ENCODE data around the gene TAS2R40.
A peak's percentile ranks its signal among the peaks of the same experiment; 100 is the strongest.
"Not testable (repeated sequence)": the region's sequence is repeated elsewhere in the genome, so short reads cannot be mapped to it uniquely, and the experiment has no call there.

Gene TAS2R40

GRCh38 chr7:143203386-143203785 is 18.5 kb upstream of the TAS2R40 start:
- Histone ChIP-seq H3K4me1 (ENCODE audit: control insufficient read depth, insufficient read depth, low read length) (no peaks in the 10 kb centered on the region), H3K36me3 (ENCODE audit: control insufficient read depth, insufficient read depth, low read length, severe bottlenecking) (no peaks in the 10 kb centered on the region), H3K27me3 (replicated peaks; ENCODE audit: control insufficient read depth, insufficient read depth, low read length) (peaks cover 10% of the 10 kb centered on the region), H3K9ac (ENCODE audit: low read length) (no peak overlapping the region), H3K9me3 (ENCODE audit: control insufficient read depth, low read length) (peaks cover 6% of the 10 kb centered on the region), H3K4me3 (ENCODE audit: low read length) (no peak overlapping the region)
- DNase-seq (ENCODE audit: low read depth) = no peak

- DNase-seq (ENCODE audit: low read depth) = no peak
- H3K27me3 ChIP-seq (replicated peaks; ENCODE audit: control insufficient read depth, insufficient read depth, low read length) = peaks cover 15% of the 10 kb centered on the region
- no peaks in the 10 kb centered on the region for H3K4me1 ChIP-seq (ENCODE audit: control insufficient read depth, insufficient read depth, low read length)
- no peaks in the 10 kb centered on the region for H3K36me3 ChIP-seq (ENCODE audit: control insufficient read depth, insufficient read depth, low read length, severe bottlenecking)
- H3K4me3 ChIP-seq (ENCODE audit: low read length) = no peak overlapping the region
- H3K9me3 ChIP-seq (ENCODE audit: control insufficient read depth, low read length) = no peaks in the 10 kb centered on the region
- no peak overlapping the region for H3K9ac ChIP-seq (ENCODE audit: low read length)
Observed at GRCh38 chr7:143205560-143206293, 16.1 kb upstream of the TAS2R40 start.

- H3K36me3 ChIP-seq (ENCODE audit: control insufficient read depth, insufficient read depth, low read length, severe bottlenecking) = no peaks in the 10 kb centered on the region
- no peaks in the 10 kb centered on the region for H3K9me3 ChIP-seq (ENCODE audit: control insufficient read depth, low read length)
- H3K4me1 ChIP-seq (ENCODE audit: control insufficient read depth, insufficient read depth, low read length) = no peaks in the 10 kb centered on the region
- H3K27me3 ChIP-seq (replicated peaks; ENCODE audit: control insufficient read depth, insufficient read depth, low read length) = peaks cover 12% of the 10 kb centered on the region
- H3K4me3 ChIP-seq (ENCODE audit: low read length) = no peak overlapping the region
- no peak overlapping the region for H3K9ac ChIP-seq (ENCODE audit: low read length)
- no peak for DNase-seq (ENCODE audit: low read depth)
Observed at GRCh38 chr7:143210541-143210940, 11.3 kb upstream of the TAS2R40 start.

- not testable (repeated sequence) for H3K9me3 ChIP-seq (ENCODE audit: control insufficient read depth, low read length); H3K4me1 ChIP-seq (ENCODE audit: control insufficient read depth, insufficient read depth, low read length); H3K9ac ChIP-seq (ENCODE audit: low read length); H3K4me3 ChIP-seq (ENCODE audit: low read length); H3K27me3 ChIP-seq (replicated peaks; ENCODE audit: control insufficient read depth, insufficient read depth, low read length); H3K36me3 ChIP-seq (ENCODE audit: control insufficient read depth, insufficient read depth, low read length, severe bottlenecking); DNase-seq (ENCODE audit: low read depth)
Observed at GRCh38 chr7:143213478-143213877, 8.4 kb upstream of the TAS2R40 start.

GRCh38 chr7:143214789-143215679 is 6.8 kb upstream of the TAS2R40 start:
- Histone ChIP-seq H3K4me1 (ENCODE audit: control insufficient read depth, insufficient read depth, low read length) (peaks cover 5% of the 10 kb centered on the region), H3K9ac (ENCODE audit: low read length) (no peak overlapping the region), H3K27me3 (replicated peaks; ENCODE audit: control insufficient read depth, insufficient read depth, low read length) (no peaks in the 10 kb centered on the region), H3K36me3 (ENCODE audit: control insufficient read depth, insufficient read depth, low read length, severe bottlenecking) (no peaks in the 10 kb centered on the region), H3K4me3 (ENCODE audit: low read length) (no peak overlapping the region), H3K9me3 (ENCODE audit: control insufficient read depth, low read length) (no peaks in the 10 kb centered on the region)
- peak; percentile 95 for DNase-seq (ENCODE audit: low read depth)

GRCh38 chr7:143216151-143216550 is 5.7 kb upstream of the TAS2R40 start:
- Histone ChIP-seq H3K9me3 (ENCODE audit: control insufficient read depth, low read length) (no peaks in the 10 kb centered on the region), H3K4me1 (ENCODE audit: control insufficient read depth, insufficient read depth, low read length) (peaks cover 5% of the 10 kb centered on the region), H3K4me3 (ENCODE audit: low read length) (no peak overlapping the region), H3K27me3 (replicated peaks; ENCODE audit: control insufficient read depth, insufficient read depth, low read length) (no peaks in the 10 kb centered on the region), H3K9ac (ENCODE audit: low read length) (peak overlapping the region; percentile 30), H3K36me3 (ENCODE audit: control insufficient read depth, insufficient read depth, low read length, severe bottlenecking) (no peaks in the 10 kb centered on the region)
- DNase-seq (ENCODE audit: low read depth) = peak; percentile 45

- Histone ChIP-seq H3K36me3 (ENCODE audit: control insufficient read depth, insufficient read depth, low read length, severe bottlenecking) (no peaks in the 10 kb centered on the region), H3K9me3 (ENCODE audit: control insufficient read depth, low read length) (no peaks in the 10 kb centered on the region)
- no peak for DNase-seq (ENCODE audit: low read depth)
Observed at GRCh38 chr7:143216686-143217085, 5.2 kb upstream of the TAS2R40 start.

GRCh38 chr7:143217806-143218205 is 4.0 kb upstream of the TAS2R40 start:
- no peak for DNase-seq (ENCODE audit: low read depth)

More at GRCh38 chr7:143216686-143217085, 5.2 kb upstream of the TAS2R40 start:
- peaks cover under 1% of the 10 kb centered on the region for H3K27me3 ChIP-seq (replicated peaks; ENCODE audit: control insufficient read depth, insufficient read depth, low read length)
- H3K4me1 ChIP-seq (ENCODE audit: control insufficient read depth, insufficient read depth, low read length) = peaks cover 5% of the 10 kb centered on the region
- no peak overlapping the region for H3K9ac ChIP-seq (ENCODE audit: low read length)
- H3K4me3 ChIP-seq (ENCODE audit: low read length) = no peak overlapping the region

GRCh38 chr7:143221286-143221685 is 551 bp upstream of the TAS2R40 start:
- no peak for DNase-seq (ENCODE audit: low read depth)
- peaks cover 32% of the 10 kb centered on the region for H3K27me3 ChIP-seq (replicated peaks; ENCODE audit: control insufficient read depth, insufficient read depth, low read length)
- H3K9ac ChIP-seq (ENCODE audit: low read length) = no peak overlapping the region
- H3K9me3 ChIP-seq (ENCODE audit: control insufficient read depth, low read length) = no peaks in the 10 kb centered on the region
- H3K36me3 ChIP-seq (ENCODE audit: control insufficient read depth, insufficient read depth, low read length, severe bottlenecking) = no peaks in the 10 kb centered on the region
- H3K4me1 ChIP-seq (ENCODE audit: control insufficient read depth, insufficient read depth, low read length) = peaks cover 2% of the 10 kb centered on the region
- H3K4me3 ChIP-seq (ENCODE audit: low read length) = no peak overlapping the region

More at GRCh38 chr7:143217806-143218205, 4.0 kb upstream of the TAS2R40 start:
- H3K9ac ChIP-seq (ENCODE audit: low read length) = no peak overlapping the region
- peaks cover 5% of the 10 kb centered on the region for H3K4me1 ChIP-seq (ENCODE audit: control insufficient read depth, insufficient read depth, low read length)
- H3K27me3 ChIP-seq (replicated peaks; ENCODE audit: control insufficient read depth, insufficient read depth, low read length) = peaks cover 12% of the 10 kb centered on the region
- H3K4me3 ChIP-seq (ENCODE audit: low read length) = no peak overlapping the region
- H3K36me3 ChIP-seq (ENCODE audit: control insufficient read depth, insufficient read depth, low read length, severe bottlenecking) = no peaks in the 10 kb centered on the region
- H3K9me3 ChIP-seq (ENCODE audit: control insufficient read depth, low read length) = no peaks in the 10 kb centered on the region

GRCh38 chr7:143222782-143223181 is 945 bp downstream of the TAS2R40 start:
- Histone ChIP-seq H3K4me1 (ENCODE audit: control insufficient read depth, insufficient read depth, low read length) (peaks cover 7% of the 10 kb centered on the region), H3K4me3 (ENCODE audit: low read length) (no peak overlapping the region), H3K27me3 (replicated peaks; ENCODE audit: control insufficient read depth, insufficient read depth, low read length) (peaks cover 32% of the 10 kb centered on the region), H3K9me3 (ENCODE audit: control insufficient read depth, low read length) (no peaks in the 10 kb centered on the region), H3K9ac (ENCODE audit: low read length) (no peak overlapping the region), H3K36me3 (ENCODE audit: control insufficient read depth, insufficient read depth, low read length, severe bottlenecking) (no peaks in the 10 kb centered on the region)
- DNase-seq (ENCODE audit: low read depth) = no peak

- Histone ChIP-seq H3K9ac (ENCODE audit: low read length) (no peak overlapping the region), H3K27me3 (replicated peaks; ENCODE audit: control insufficient read depth, insufficient read depth, low read length) (peaks cover 32% of the 10 kb centered on the region), H3K9me3 (ENCODE audit: control insufficient read depth, low read length) (no peaks in the 10 kb centered on the region), H3K36me3 (ENCODE audit: control insufficient read depth, insufficient read depth, low read length, severe bottlenecking) (no peaks in the 10 kb centered on the region), H3K4me1 (ENCODE audit: control insufficient read depth, insufficient read depth, low read length) (peaks cover 12% of the 10 kb centered on the region), H3K4me3 (ENCODE audit: low read length) (no peak overlapping the region)
- DNase-seq (ENCODE audit: low read depth) = no peak
Observed at GRCh38 chr7:143223784-143224183, 1.9 kb downstream of the TAS2R40 start.

Data from adipocyte (in vitro differentiated cells).